ENCODE measurements around the gene TRAK1. TPM values are rescaled to one million over a fixed set of nuclear protein-coding genes. Genes with fewer than 3 reads are reported as not detected.

TRAK1 gene
- total RNA-seq, 2 experiments from 2014 or later, result 62.5 to 88.3 TPM

- DNase-seq (ENCODE audit: low spot score), result no peak
- no TSS peak for BruUV-seq (replicated peaks)
- Histone ChIP-seq H4K20me1 (ENCODE audit: insufficient read depth, low read length) (peaks cover 22% of the 10 kb centered on the region), H3K27ac (ENCODE audit: low read depth, low read length, poor library complexity, severe bottlenecking) (no peak overlapping the region), H3K4me1 (ENCODE audit: insufficient read depth, low read length, poor library complexity, severe bottlenecking) (peaks cover 66% of the 10 kb centered on the region), H3K9me3 (ENCODE audit: low read length) (no peaks in the 10 kb centered on the region), H3K36me3 (ENCODE audit: insufficient read depth, low read length) (peaks cover 23% of the 10 kb centered on the region; the same call in 1 of the 2 replicates), H3K79me2 (ENCODE audit: insufficient read depth, low read depth, low read length) (peaks cover 98% of the 10 kb centered on the region), H2AFZ (ENCODE audit: low read length) (no peak overlapping the region), H3K9me2 (ENCODE audit: insufficient read depth, low read length) (no peaks in the 10 kb centered on the region), H3K4me3 (ENCODE audit: low read depth, low read length, poor library complexity, severe bottlenecking) (no peak overlapping the region), H3K4me2 (ENCODE audit: low read length) (peak overlapping the region; percentile 41)
- ChIA-PET CTCF (ENCODE audit: unreplicated experiment) (interaction anchor here (1.0 kb wide), 1 partner anchor 12 kb away, joined by 4 read pairs; no protein-coding TSS in a partner anchor), POLR2A (interaction anchor here (0.6 to 2.1 kb wide), 4 partner anchors 12 to 26 kb away, joined by 3 to 9 read pairs (median 5); no protein-coding TSS in a partner anchor)
- no peak for TF ChIP-seq EZH2phosphoT487 (IDR thresholded peaks at IDR 0.05; ENCODE audit: borderline replicate concordance, low read depth, low read length)
- no peak for TF ChIP-seq CTCF (conservative IDR thresholded peaks at IDR 0.05; ENCODE audit: low read length)
- intact Hi-C loops (cut with micrococcal nuclease; ENCODE audit: unreplicated experiment), result no loop called here
Observed at GRCh38 chr3:42052484-42053351, 38.4 kb upstream of the TRAK1 start.

- Histone ChIP-seq H3K36me3 (ENCODE audit: insufficient read depth, low read length) (peaks cover 23% of the 10 kb centered on the region; the same call in 1 of the 2 replicates), H3K9me2 (ENCODE audit: insufficient read depth, low read length) (no peaks in the 10 kb centered on the region), H3K9me3 (ENCODE audit: low read length) (no peaks in the 10 kb centered on the region), H4K20me1 (ENCODE audit: insufficient read depth, low read length) (peaks cover 22% of the 10 kb centered on the region), H3K27ac (ENCODE audit: low read depth, low read length, poor library complexity, severe bottlenecking) (no peak overlapping the region), H3K4me3 (ENCODE audit: low read depth, low read length, poor library complexity, severe bottlenecking) (no peak overlapping the region), H3K4me1 (ENCODE audit: insufficient read depth, low read length, poor library complexity, severe bottlenecking) (peaks cover 66% of the 10 kb centered on the region), H2AFZ (ENCODE audit: low read length) (no peak overlapping the region), H3K79me2 (ENCODE audit: insufficient read depth, low read depth, low read length) (peaks cover 98% of the 10 kb centered on the region), H3K4me2 (ENCODE audit: low read length) (no peak overlapping the region)
- TF ChIP-seq EZH2phosphoT487 (IDR thresholded peaks at IDR 0.05; ENCODE audit: borderline replicate concordance, low read depth, low read length) (no peak), CTCF (conservative IDR thresholded peaks at IDR 0.05; ENCODE audit: low read length) (no peak)
- intact Hi-C loops (cut with micrococcal nuclease; ENCODE audit: unreplicated experiment), result no loop called here
- CTCF ChIA-PET (ENCODE audit: unreplicated experiment), result no interaction called here
- POLR2A ChIA-PET, result interaction anchor here (0.5 to 1.6 kb wide), 4 partner anchors 11 to 39 kb away, joined by 3 to 6 read pairs (median 4); no protein-coding TSS in a partner anchor
- no TSS peak for BruUV-seq (replicated peaks)
- DNase-seq (ENCODE audit: low spot score), result no peak
Observed at GRCh38 chr3:42053476-42053875, 37.7 kb upstream of the TRAK1 start.

All from OCI-LY7 (cell line).